ENCODE measurements around the gene NRP1.

DNA sequence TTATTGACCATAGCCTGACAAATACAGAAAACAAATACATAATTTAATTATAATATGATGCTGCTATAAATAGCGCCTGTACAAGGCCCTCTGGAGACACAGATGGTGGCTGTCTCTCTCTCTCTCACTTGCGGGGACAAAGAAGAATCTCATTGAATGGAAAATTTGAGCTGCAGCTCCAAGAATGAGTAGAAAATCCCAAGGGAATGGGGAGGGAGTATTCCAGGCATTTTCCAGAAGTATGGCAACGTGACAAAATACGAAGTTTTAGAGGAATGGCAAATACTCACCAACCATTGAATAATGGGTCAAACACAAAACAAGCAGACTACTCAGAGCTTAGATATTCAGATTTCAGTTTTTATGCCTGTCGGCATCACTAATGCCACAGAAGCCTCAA is 179.9 kb downstream of the NRP1 start:
- no peak for TF ChIP-seq POLR2A (IDR thresholded peaks at IDR 0.05)
- TF ChIP-seq, protein P1, sequence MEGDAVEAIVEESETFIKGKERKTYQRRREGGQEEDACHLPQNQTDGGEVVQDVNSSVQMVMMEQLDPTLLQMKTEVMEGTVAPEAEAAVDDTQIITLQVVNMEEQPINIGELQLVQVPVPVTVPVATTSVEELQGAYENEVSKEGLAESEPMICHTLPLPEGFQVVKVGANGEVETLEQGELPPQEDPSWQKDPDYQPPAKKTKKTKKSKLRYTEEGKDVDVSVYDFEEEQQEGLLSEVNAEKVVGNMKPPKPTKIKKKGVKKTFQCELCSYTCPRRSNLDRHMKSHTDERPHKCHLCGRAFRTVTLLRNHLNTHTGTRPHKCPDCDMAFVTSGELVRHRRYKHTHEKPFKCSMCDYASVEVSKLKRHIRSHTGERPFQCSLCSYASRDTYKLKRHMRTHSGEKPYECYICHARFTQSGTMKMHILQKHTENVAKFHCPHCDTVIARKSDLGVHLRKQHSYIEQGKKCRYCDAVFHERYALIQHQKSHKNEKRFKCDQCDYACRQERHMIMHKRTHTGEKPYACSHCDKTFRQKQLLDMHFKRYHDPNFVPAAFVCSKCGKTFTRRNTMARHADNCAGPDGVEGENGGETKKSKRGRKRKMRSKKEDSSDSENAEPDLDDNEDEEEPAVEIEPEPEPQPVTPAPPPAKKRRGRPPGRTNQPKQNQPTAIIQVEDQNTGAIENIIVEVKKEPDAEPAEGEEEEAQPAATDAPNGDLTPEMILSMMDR (IDR thresholded peaks at IDR 0.05): no peak
